ENCODE results near the gene KCNC2.
"Not testable (repeated sequence)": the region's sequence is repeated elsewhere in the genome, so short reads cannot be mapped to it uniquely, and the experiment has no call there.

KCNC2 gene

GRCh38 chr12:75209812-75210138 lies at the start of gene KCNC2:
KCNC2 (minus strand) TSS chr12:75209839.
- no peak for FAIRE-seq

- FAIRE-seq = no peak
These were observed 49.5 kb upstream of the KCNC2 start for GRCh38 chr12:75259143-75259542.

- no peak for FAIRE-seq
These were observed 47.9 kb upstream of the KCNC2 start for GRCh38 chr12:75257510-75257909.

GRCh38 chr12:75245108-75245507 lies 35.5 kb upstream of the KCNC2 start:
- FAIRE-seq = peak; percentile 73

- peak; percentile 30 for FAIRE-seq
These were observed 30.3 kb upstream of the KCNC2 start for GRCh38 chr12:75239987-75240386.

- FAIRE-seq = no peak
These were observed 26.6 kb upstream of the KCNC2 start for GRCh38 chr12:75236206-75236605.

GRCh38 chr12:75227132-75227531 lies 17.5 kb upstream of the KCNC2 start:
- peak; percentile 43 for FAIRE-seq

- FAIRE-seq = no peak
These were observed 2.4 kb upstream of the KCNC2 start for GRCh38 chr12:75212072-75212471.

- no peak for FAIRE-seq
These were observed 505 bp downstream of the KCNC2 start for GRCh38 chr12:75208856-75209811.

- FAIRE-seq = no peak
These were observed 2.1 kb downstream of the KCNC2 start for GRCh38 chr12:75207338-75208083.

- no peak for FAIRE-seq
These were observed 4.1 kb downstream of the KCNC2 start for GRCh38 chr12:75205558-75205957.

- no peak for FAIRE-seq
These were observed 12.8 kb downstream of the KCNC2 start for GRCh38 chr12:75196865-75197264.

- FAIRE-seq = no peak
These were observed 13.2 kb downstream of the KCNC2 start for GRCh38 chr12:75196408-75196807.

- no peak for FAIRE-seq
These were observed 15.4 kb downstream of the KCNC2 start for GRCh38 chr12:75194250-75194649.

GRCh38 chr12:75192196-75192595 lies 17.4 kb downstream of the KCNC2 start:
- FAIRE-seq = no peak

- peak; percentile 88 for FAIRE-seq
These were observed 18.8 kb downstream of the KCNC2 start for GRCh38 chr12:75190846-75191245.

GRCh38 chr12:75185881-75186280 lies 23.8 kb downstream of the KCNC2 start:
- not testable (repeated sequence) for FAIRE-seq

GRCh38 chr12:75184516-75184915 lies 25.1 kb downstream of the KCNC2 start:
- no peak for FAIRE-seq

- FAIRE-seq = no peak
These were observed 25.7 kb downstream of the KCNC2 start for GRCh38 chr12:75183967-75184366.

- no peak for FAIRE-seq
These were observed 31.6 kb downstream of the KCNC2 start for GRCh38 chr12:75177997-75178396.

GRCh38 chr12:75172611-75173010 lies 37.0 kb downstream of the KCNC2 start:
- FAIRE-seq = no peak

- FAIRE-seq = no peak
These were observed 38.9 kb downstream of the KCNC2 start for GRCh38 chr12:75170640-75171185.

- no peak for FAIRE-seq
These were observed 46.8 kb downstream of the KCNC2 start for GRCh38 chr12:75162845-75163244.

GRCh38 chr12:75161488-75161887 lies 48.2 kb downstream of the KCNC2 start:
- no peak for FAIRE-seq
